Fibroblast of lung (primary cell): ENCODE results near the gene IFNA16. TPM values are rescaled to one million over a fixed set of nuclear protein-coding genes. Genes with fewer than 3 reads are reported as not detected.
"Not testable (repeated sequence)": the region's sequence is repeated elsewhere in the genome, so short reads cannot be mapped to it uniquely, and the experiment has no call there.

Experiments
- DNase-seq, 2 donors: peaks; one replicate each; pipeline versions ENCODE4 v3.0.0 to v3.0.0-alpha.2; 2010; ENCODE audit warnings: low read depth in 2 of 2
- H2AFZ ChIP-seq: 2 replicates; pipeline ENCODE4 v1.5.1; 2012; ENCODE audit warnings: low read length, control low read depth, inconsistent platforms
- H3K27ac ChIP-seq: 2 replicates; pipeline ENCODE4 v1.5.1; 2011; ENCODE audit warnings: low read length, control low read depth; ENCODE audit not compliant: insufficient read depth
- H3K27me3 ChIP-seq: 2 replicates; pipeline ENCODE4 v1.5.1; 2011; ENCODE audit warnings: mild to moderate bottlenecking, low read length; ENCODE audit not compliant: control insufficient read depth, insufficient read depth
- H3K36me3 ChIP-seq: 2 replicates; pipeline ENCODE4 v1.5.1; 2011; ENCODE audit warnings: low read length; ENCODE audit not compliant: control insufficient read depth, insufficient read depth
- H3K4me1 ChIP-seq: 2 replicates; pipeline ENCODE4 v1.5.1; 2011; ENCODE audit warnings: low read length; ENCODE audit not compliant: control insufficient read depth, insufficient read depth; ENCODE audit errors: extremely low read depth
- H3K4me2 ChIP-seq: 2 replicates; pipeline ENCODE4 v1.5.1; 2011; ENCODE audit warnings: low read length, control low read depth; ENCODE audit not compliant: insufficient read depth; ENCODE audit errors: extremely low read depth
- H3K4me3 ChIP-seq, 4 experiments: fragments of 200-600 bp in 1 of 4; sonication (generic) in 1 of 4; replicated peaks in 1 of 4; 2 replicates each; pipeline ENCODE4 v1.5.1; 2011 to 2016; ENCODE audit warnings: low read length in 4 of 4, low read depth in 3 of 4, mild to moderate bottlenecking in 3 of 4, control low read depth in 2 of 4, inconsistent platforms in 1 of 4, mixed read lengths in 1 of 4; ENCODE audit not compliant: insufficient read depth in 1 of 4; ENCODE audit errors: control extremely low read depth in 1 of 4
- H3K79me2 ChIP-seq: 2 replicates; pipeline ENCODE4 v1.5.1; 2012; ENCODE audit warnings: mild to moderate bottlenecking, low read length, inconsistent platforms; ENCODE audit not compliant: control insufficient read depth, insufficient read depth
- H3K9ac ChIP-seq: 2 replicates; pipeline ENCODE4 v1.5.1; 2011; ENCODE audit warnings: mild to moderate bottlenecking, low read length, control low read depth; ENCODE audit not compliant: insufficient read depth
- H3K9me3 ChIP-seq: 2 replicates; pipeline ENCODE4 v1.5.1; 2012; ENCODE audit warnings: low read depth, low read length; ENCODE audit not compliant: control insufficient read depth, insufficient read depth
- H4K20me1 ChIP-seq: 2 replicates; pipeline ENCODE4 v1.5.1; 2011; ENCODE audit warnings: low read length; ENCODE audit not compliant: control insufficient read depth, insufficient read depth; ENCODE audit errors: extremely low read depth
- EZH2 ChIP-seq: IDR thresholded peaks from 2 replicates; pipeline ENCODE4 v1.5.1; 2012; ENCODE audit warnings: low read length, control low read depth, mild to moderate bottlenecking; ENCODE audit errors: missing control alignments
- polyA minus RNA-seq: library from RNA; depleted of rRNA, polyadenylated mRNA; stranded (reverse); fragments of >200 nt; gene quantifications from 2 replicates; pipeline ENCODE4 v1.2.3, GENCODE V29; 2011; ENCODE audit warnings: low replicate concordance
- polyA plus RNA-seq, 2 donors: library from polyadenylated mRNA; depleted of rRNA in 1 of 2; stranded (reverse) in 1 of 2; unstranded in 1 of 2; fragments of >200 nt; gene quantifications; 2 replicates each; pipeline ENCODE4 v1.2.1, GENCODE V29; 2011 to 2012; ENCODE audit warnings: missing spikeins in 1 of 2
- total RNA-seq: library from RNA; depleted of rRNA; stranded (reverse); fragments of >200 nt; gene quantifications from 2 replicates; pipeline ENCODE4 v1.2.1, GENCODE V29; 2014
- TF ChIP-seq, protein P1 (sequence below), 2 donors: IDR thresholded peaks in 1 of 2; conservative IDR thresholded peaks in 1 of 2; 1 replicate in 1 of 2; 2 replicates in 1 of 2; pipeline ENCODE4 v1.5.1; 2011 to 2012; ENCODE audit warnings: low read length in 2 of 2, control low read depth in 1 of 2, inconsistent platforms in 1 of 2, low read depth in 1 of 2, mild to moderate bottlenecking in 1 of 2

IFNA16 gene
- total RNA-seq (not detected in 2 replicates), polyA plus RNA-seq (not detected in 2 replicates), polyA minus RNA-seq (not detected in 2 replicates)
- not detected in 2 replicates for polyA plus RNA-seq (2012)

GRCh38 chr9:21217211-21217610 is at the start of gene IFNA16:
Gene IFNA16, minus strand, starts transcription at chr9:21217311. Its CDS starts 6 bp downstream, at chr9:21217305.
- H3K36me3 ChIP-seq, H3K4me1 ChIP-seq, DNase-seq, H3K9me3 ChIP-seq, H3K27ac ChIP-seq, H3K27me3 ChIP-seq, H4K20me1 ChIP-seq, H3K79me2 ChIP-seq, H2AFZ ChIP-seq, H3K4me3 ChIP-seq, H3K4me2 ChIP-seq, H3K9ac ChIP-seq: not testable (repeated sequence)

- Histone ChIP-seq H3K79me2 (no peaks in the 10 kb centered on the region), H4K20me1 (no peaks in the 10 kb centered on the region), H3K4me3 (no peak overlapping the region), H3K9ac (no peak overlapping the region), H3K4me2 (no peak overlapping the region), H3K27me3 (peaks cover 5% of the 10 kb centered on the region), H3K9me3 (no peaks in the 10 kb centered on the region), H3K27ac (no peak overlapping the region), H2AFZ (no peak overlapping the region), H3K36me3 (no peaks in the 10 kb centered on the region), H3K4me1 (no peaks in the 10 kb centered on the region)
- TF ChIP-seq, protein P1, sequence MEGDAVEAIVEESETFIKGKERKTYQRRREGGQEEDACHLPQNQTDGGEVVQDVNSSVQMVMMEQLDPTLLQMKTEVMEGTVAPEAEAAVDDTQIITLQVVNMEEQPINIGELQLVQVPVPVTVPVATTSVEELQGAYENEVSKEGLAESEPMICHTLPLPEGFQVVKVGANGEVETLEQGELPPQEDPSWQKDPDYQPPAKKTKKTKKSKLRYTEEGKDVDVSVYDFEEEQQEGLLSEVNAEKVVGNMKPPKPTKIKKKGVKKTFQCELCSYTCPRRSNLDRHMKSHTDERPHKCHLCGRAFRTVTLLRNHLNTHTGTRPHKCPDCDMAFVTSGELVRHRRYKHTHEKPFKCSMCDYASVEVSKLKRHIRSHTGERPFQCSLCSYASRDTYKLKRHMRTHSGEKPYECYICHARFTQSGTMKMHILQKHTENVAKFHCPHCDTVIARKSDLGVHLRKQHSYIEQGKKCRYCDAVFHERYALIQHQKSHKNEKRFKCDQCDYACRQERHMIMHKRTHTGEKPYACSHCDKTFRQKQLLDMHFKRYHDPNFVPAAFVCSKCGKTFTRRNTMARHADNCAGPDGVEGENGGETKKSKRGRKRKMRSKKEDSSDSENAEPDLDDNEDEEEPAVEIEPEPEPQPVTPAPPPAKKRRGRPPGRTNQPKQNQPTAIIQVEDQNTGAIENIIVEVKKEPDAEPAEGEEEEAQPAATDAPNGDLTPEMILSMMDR (conservative IDR thresholded peaks at IDR 0.05 in 1 of 2, IDR thresholded peaks at IDR 0.05 in 1 of 2; ENCODE audit: low read depth in 1 of 2, low read length in 2 of 2): no peak
- no peak for DNase-seq
These were observed 48.5 kb upstream of the IFNA16 start for GRCh38 chr9:21265421-21266189.

DNA sequence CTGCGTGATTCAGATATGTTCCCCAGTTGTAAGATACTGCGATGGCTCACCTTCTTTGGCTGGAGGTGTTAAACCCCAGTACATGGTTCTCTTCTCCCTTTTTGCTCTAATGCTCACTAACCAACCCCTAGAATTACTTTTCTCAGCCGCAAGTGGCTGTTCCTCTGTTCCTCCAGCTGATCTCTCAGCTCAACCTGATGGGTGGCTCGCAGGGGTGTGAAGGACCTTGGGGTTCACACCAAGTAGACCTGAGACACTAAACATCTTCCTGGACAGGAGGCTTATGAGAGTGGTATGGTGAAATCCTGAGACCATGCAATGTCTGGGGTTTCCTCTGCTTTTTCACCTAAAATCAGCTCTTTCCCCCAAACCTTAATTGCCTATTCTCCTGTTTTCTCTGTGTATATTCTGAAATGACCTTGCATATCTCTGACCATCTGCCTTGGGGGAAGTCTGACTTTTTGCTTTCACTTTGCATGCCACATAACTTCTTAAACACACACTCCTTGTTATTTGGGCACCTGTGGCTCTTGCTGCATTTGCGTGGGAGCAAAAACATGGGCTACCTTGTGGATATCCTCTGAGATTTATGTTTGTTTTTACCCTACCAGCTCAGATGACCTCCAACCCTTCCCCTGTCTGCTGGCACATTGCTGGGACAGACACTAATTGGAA is 38.6 kb upstream of the IFNA16 start:
- Histone ChIP-seq H3K27me3 (peaks cover 20% of the 10 kb centered on the region), H3K36me3 (no peaks in the 10 kb centered on the region)
- TF ChIP-seq, protein P1 (conservative IDR thresholded peaks at IDR 0.05 in 1 of 2, IDR thresholded peaks at IDR 0.05 in 1 of 2; ENCODE audit: low read depth in 1 of 2, low read length in 2 of 2): no peak
- TF ChIP-seq EZH2: no peak

More for the DNA sequence above, 38.6 kb upstream of the IFNA16 start:
- H4K20me1 ChIP-seq: no peaks in the 10 kb centered on the region
- H3K9ac ChIP-seq: no peak overlapping the region
- H3K4me3 ChIP-seq: no peak overlapping the region
- H2AFZ ChIP-seq: no peak overlapping the region
- no peak for DNase-seq
- H3K27ac ChIP-seq: no peak overlapping the region
- H3K9me3 ChIP-seq: no peaks in the 10 kb centered on the region
- no peaks in the 10 kb centered on the region for H3K4me1 ChIP-seq
- H3K79me2 ChIP-seq: no peaks in the 10 kb centered on the region
- H3K4me2 ChIP-seq: no peak overlapping the region
